HepG2 (cell line): ENCODE measurements around the gene BPIFB6. TPM values are rescaled to one million over a fixed set of nuclear protein-coding genes. Genes with fewer than 3 reads are reported as not detected.
A peak's percentile ranks its signal among the peaks of the same experiment; 100 is the strongest.

Experiments used
- ATAC-seq: fragments of 200-7000 bp; cut with Tn5 transposase; 3 replicates; pipeline ENCODE4 v1.9.1; 2020; ENCODE audit warnings: mild to moderate bottlenecking, moderate library complexity
- BruUV-seq: library from RNA; stranded (reverse); fragments of 400-500 nt; replicated peaks from 2 replicates; lab custom pipeline; 2021; lab: Mats Ljungman, UMichigan
- CTCF ChIA-PET: fragments of 300-600 bp; formaldehyde crosslinking; extraction: SDS; loops from one replicate; lab custom pipeline; 2021; ENCODE audit warnings: low total read pairs, inconsistent platforms, low intra/inter-chr PET ratio; lab: Yijun Ruan, JAX
- POLR2A ChIA-PET: fragments of 350-600 bp; sonication (Branson Sonifier 250); formaldehyde crosslinking; loops from one replicate; lab custom pipeline; 2020; ENCODE audit warnings: antibody characterized with exemption, inconsistent platforms; lab: Yijun Ruan, JAX
- DNase-seq: peaks from one replicate; pipeline ENCODE4 v3.0.0-alpha.2; 2015; ENCODE audit warnings: low spot score
- FAIRE-seq: peaks from 3 replicates; lab custom pipeline; 2011; peaks lifted over from hg19 to GRCh38; lab: Jason Lieb, UNC
- H2AFZ ChIP-seq: one replicate; pipeline ENCODE4 v1.6.1; 2011; ENCODE audit warnings: low read length, inconsistent platforms
- H3K27ac ChIP-seq: fragments of 300-600 bp; 3 replicates; pipeline ENCODE4 v1.8.0; 2011; ENCODE audit warnings: mixed run types, mild to moderate bottlenecking, mixed read lengths, low read length, inconsistent platforms; ENCODE audit not compliant: insufficient read depth; ENCODE audit errors: extremely low read length
- H3K27me3 ChIP-seq, 2 experiments: fragments of 200-600 bp in 1 of 2; 2 replicates in 1 of 2; 3 replicates in 1 of 2; pipeline versions ENCODE4 v1.6.0 to v1.8.0; 2011; ENCODE audit warnings: low read length in 2 of 2, mild to moderate bottlenecking in 2 of 2, moderate library complexity in 2 of 2, inconsistent platforms in 1 of 2; ENCODE audit not compliant: insufficient read depth in 2 of 2, control insufficient read depth in 1 of 2
- H3K36me3 ChIP-seq, 2 experiments: fragments of 200-600 bp in 1 of 2; replicated peaks in 1 of 2; 2 replicates in 1 of 2; 3 replicates in 1 of 2; pipeline versions ENCODE4 v1.5.1 to v1.8.0; 2011; ENCODE audit warnings: low read length in 2 of 2, inconsistent platforms in 1 of 2; ENCODE audit not compliant: insufficient read depth in 2 of 2, control insufficient read depth in 1 of 2
- H3K4me1 ChIP-seq: 2 replicates; pipeline ENCODE4 v1.5.1; 2012; ENCODE audit warnings: low read length, inconsistent platforms; ENCODE audit not compliant: insufficient read depth
- H3K4me2 ChIP-seq: 2 replicates; pipeline ENCODE4 v1.6.0; 2011; ENCODE audit warnings: low read depth, low read length, inconsistent platforms
- H3K4me3 ChIP-seq, 3 experiments: fragments of 200-600 bp in 1 of 3; sonication (generic), shearing (Covaris generic) in 1 of 3; replicated peaks in 1 of 3; 2 replicates each; pipeline ENCODE4 v1.5.1; 2011 to 2016; ENCODE audit warnings: low read length in 3 of 3, inconsistent platforms in 2 of 3, low read depth in 2 of 3, mild to moderate bottlenecking in 2 of 3, control low read depth in 1 of 3, mixed read lengths in 1 of 3; ENCODE audit not compliant: insufficient read depth in 1 of 3
- H3K79me2 ChIP-seq: one replicate; pipeline ENCODE4 v1.6.1; 2011; ENCODE audit warnings: low read length, inconsistent platforms; ENCODE audit not compliant: insufficient read depth
- H3K9ac ChIP-seq: 2 replicates; pipeline ENCODE4 v1.6.0; 2011; ENCODE audit warnings: mild to moderate bottlenecking, low read depth, low read length, inconsistent platforms; ENCODE audit not compliant: insufficient read depth
- H3K9me3 ChIP-seq: 2 replicates; pipeline ENCODE4 v1.5.1; 2012; ENCODE audit warnings: mild to moderate bottlenecking, low read length
- H4K20me1 ChIP-seq: 2 replicates; pipeline ENCODE4 v1.6.0; 2011; ENCODE audit warnings: inconsistent platforms, mild to moderate bottlenecking, low read length, moderate library complexity; ENCODE audit not compliant: insufficient read depth
- EP300 ChIP-seq, 3 experiments: sonication (generic) in 1 of 3; formaldehyde crosslinking in 1 of 3; IDR thresholded peaks; 2 replicates each; pipeline versions ENCODE4 v1.5.1 to v1.6.1; 2011 to 2020; ENCODE audit warnings: low read depth in 2 of 3, low read length in 2 of 3, borderline replicate concordance in 1 of 3, improper control_type of control experiment in 1 of 3, mild to moderate bottlenecking in 1 of 3, missing genetic modification reagents in 1 of 3, moderate library complexity in 1 of 3
- HNF4A ChIP-seq: sonication (generic); formaldehyde crosslinking; IDR thresholded peaks from 2 replicates; pipeline ENCODE4 v1.4.0; 2020; ENCODE audit warnings: missing genetic modification reagents
- RFXAP ChIP-seq: sonication (generic); formaldehyde crosslinking; IDR thresholded peaks from 2 replicates; pipeline ENCODE4 v1.4.0; 2020; ENCODE audit warnings: missing genetic modification reagents, borderline replicate concordance
- TMF1 ChIP-seq: sonication (generic); formaldehyde crosslinking; IDR thresholded peaks from 2 replicates; pipeline ENCODE4 v1.8.1; 2022; ENCODE audit warnings: low read depth, missing genetic modification reagents
- ZKSCAN8 ChIP-seq: IDR thresholded peaks from 2 replicates; pipeline ENCODE4 v1.6.1; 2016; ENCODE audit warnings: borderline replicate concordance, missing genetic modification reagents, missing compliant biosample characterization
- ZNF383 ChIP-seq: sonication (generic); formaldehyde crosslinking; IDR thresholded peaks from 2 replicates; pipeline ENCODE4 v1.4.0; 2020; ENCODE audit warnings: missing genetic modification reagents, mild to moderate bottlenecking, borderline replicate concordance
- ZNF484 ChIP-seq: sonication (generic); formaldehyde crosslinking; IDR thresholded peaks from 2 replicates; pipeline ENCODE4 v1.5.1; 2020; ENCODE audit warnings: mild to moderate bottlenecking, low read depth, missing genetic modification reagents, borderline replicate concordance
- WGBS: methylation state at CpG from one replicate; pipeline ENCODE4 v1.1.6; 2017; ENCODE audit warnings: low lambda C conversion rate; 5-methylcytosine and 5-hydroxymethylcytosine counted together
- in situ Hi-C: cut with HindIII; loops from 2 replicates; pipeline ENCODE4 v1.10.0; 2017; ENCODE audit warnings: low pct_unique_long_range_greater_than_20kb; ENCODE audit not compliant: extremely low pct_ligation_motif_present
- intact Hi-C: fragments of 100-400 bp; cut with micrococcal nuclease; formaldehyde crosslinking; loops from one replicate; pipeline ENCODE4 v1.10.0; 2022; ENCODE audit not compliant: unreplicated experiment
- polyA plus RNA-seq, 8 experiments: library from polyadenylated mRNA; depleted of rRNA in 3 of 8; stranded (reverse) in 7 of 8; unstranded in 1 of 8; fragments of >200 nt; fragmentation: Illumina TruSeq in 4 of 8; extraction: Trizol in 4 of 8; gene quantifications; 2 replicates each; pipeline versions ENCODE4 v1.2.1 to v1.2.3, GENCODE V29; 2011 to 2016; ENCODE audit warnings: low read depth in 4 of 8, missing spikeins in 1 of 8, mixed read lengths in 1 of 8; ENCODE audit not compliant: insufficient read depth in 1 of 8
- total RNA-seq, 5 experiments: library from RNA; depleted of rRNA; stranded (reverse); fragments of >200 nt; fragmentation: Illumina TruSeq; extraction: Trizol; gene quantifications; 2 replicates each; pipeline ENCODE4 v1.2.3, GENCODE V29; 2016; ENCODE audit warnings: low read depth in 1 of 5

Gene BPIFB6
- total and polyA plus RNA-seq, 2 of the 13 experiments (the other 11 are each of a cell fraction or from before 2014, with no cell fraction given), result 0.13 to 1.7 TPM

- no peak for TF ChIP-seq RFXAP (CRISPR knock-in tag)
- no peak for TF ChIP-seq TMF1
- TF ChIP-seq EP300 (IDR thresholded peaks at IDR 0.05; ENCODE audit: low read depth in 2 of 2, low read length in 2 of 2), result no peak
- TF ChIP-seq EP300 (CRISPR knock-in tag; IDR thresholded peaks at IDR 0.05; ENCODE audit: borderline replicate concordance), result no peak
- no peak for TF ChIP-seq ZNF484 (CRISPR knock-in tag)
Measured at GRCh38 chr20:33033381-33033780, 1.9 kb downstream of the BPIFB6 start (continued).

- no peaks in the 10 kb centered on the region for H4K20me1 ChIP-seq
- no peak overlapping the region for H3K27ac ChIP-seq
- BruUV-seq, result no TSS peak
- in situ Hi-C loops, result no loop called here
- ATAC-seq (no peak), DNase-seq (no peak), FAIRE-seq (no peak)
- TF ChIP-seq ZKSCAN8 (CRISPR knock-in tag) (peak; percentile 73; the same call in 1 of the 2 replicates), HNF4A (CRISPR knock-in tag) (0 out of 2 replicates have a peak, but pooled peaks have one; percentile 4), ZNF383 (CRISPR knock-in tag) (no peak)
- POLR2A ChIA-PET, result no interaction called here
- H3K4me2 ChIP-seq, result no peak overlapping the region
- H3K4me1 ChIP-seq, result peaks cover 17% of the 10 kb centered on the region
- no peak overlapping the region for H3K4me3 ChIP-seq
- H3K79me2 ChIP-seq, result no peaks in the 10 kb centered on the region
- CTCF ChIA-PET, result interaction anchor here (1.0 kb wide), 1 partner anchor 27 kb away, joined by 3 read pairs; the partner anchor contains the start of gene BPIFB2
- no peaks in the 10 kb centered on the region for H3K9me3 ChIP-seq
- 46% methylated on average over 5 of the region's 5 CpGs for WGBS
- H2AFZ ChIP-seq, result no peak overlapping the region
- intact Hi-C loops, result no loop called here
- H3K9ac ChIP-seq, result no peak overlapping the region
- peaks cover 1 to 17% of the 10 kb centered on the region in 2 experiments; a peak in 3 of 5 replicates for H3K27me3 ChIP-seq
- H3K36me3 ChIP-seq, result no peaks in the 10 kb centered on the region
Measured at GRCh38 chr20:33034115-33034514, 2.7 kb downstream of the BPIFB6 start.
